ENCODE measurements around the gene PIK3C2G.
"Not testable (repeated sequence)": the region's sequence is repeated elsewhere in the genome, so short reads cannot be mapped to it uniquely, and the experiment has no call there.

PIK3C2G gene

DNA sequence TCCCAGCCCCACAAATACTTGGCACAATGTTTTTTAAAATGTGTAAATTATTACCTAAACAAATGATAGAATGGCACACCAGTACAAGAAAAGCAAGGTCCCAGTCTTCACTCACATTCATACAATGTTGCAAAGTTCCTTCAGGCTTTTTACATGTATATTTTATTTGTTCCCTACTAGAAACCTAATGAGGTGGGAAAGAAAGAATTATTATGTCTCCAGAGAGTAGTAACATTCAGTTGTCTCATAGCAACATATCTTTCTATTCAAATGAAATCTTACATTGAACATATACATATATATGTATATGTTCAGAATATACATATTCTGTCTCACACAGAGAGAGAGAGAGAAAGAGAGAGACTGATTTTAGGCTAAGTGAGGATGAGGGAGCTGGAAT, 391.3 kb downstream of the PIK3C2G start:
- no peak for DNase-seq

DNA sequence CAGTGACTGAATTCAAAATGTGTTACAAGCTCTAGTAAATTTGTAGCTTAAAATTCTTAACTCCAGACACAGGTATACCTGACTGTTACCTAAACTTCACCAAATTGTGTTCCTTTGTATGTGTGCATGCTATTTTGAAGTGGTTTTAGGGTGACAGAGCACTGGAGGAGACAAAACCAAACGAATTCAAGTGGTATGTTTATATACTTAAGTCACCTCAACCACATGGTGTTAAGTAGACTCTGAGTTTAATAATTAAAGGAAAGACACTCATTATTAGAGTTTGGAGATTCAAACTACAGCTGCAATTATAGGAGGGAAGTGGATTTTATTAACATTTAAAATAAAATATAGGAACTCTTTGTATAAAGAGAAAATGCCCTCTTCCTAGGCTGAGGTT, 392.1 kb downstream of the PIK3C2G start:
- no peak for DNase-seq

DNA sequence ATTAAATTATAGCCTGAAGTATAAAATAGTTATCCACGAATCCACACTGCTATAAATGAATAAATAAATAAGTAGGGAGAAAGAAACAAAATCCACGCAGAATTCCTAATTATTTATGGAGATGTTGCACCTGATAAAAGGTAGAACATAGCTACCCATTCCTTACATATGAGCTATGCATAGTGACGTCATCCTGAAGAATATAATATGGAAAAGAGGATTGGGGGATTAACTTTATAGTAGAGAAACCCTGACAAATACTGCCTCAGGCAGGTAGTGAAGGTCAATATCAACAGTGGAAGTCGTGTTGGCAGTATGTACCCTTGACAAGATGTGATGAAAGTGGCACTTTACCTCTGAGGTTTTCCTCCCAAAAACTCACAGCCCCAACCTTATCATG, 394.0 kb downstream of the PIK3C2G start:
- no peak for DNase-seq

DNA sequence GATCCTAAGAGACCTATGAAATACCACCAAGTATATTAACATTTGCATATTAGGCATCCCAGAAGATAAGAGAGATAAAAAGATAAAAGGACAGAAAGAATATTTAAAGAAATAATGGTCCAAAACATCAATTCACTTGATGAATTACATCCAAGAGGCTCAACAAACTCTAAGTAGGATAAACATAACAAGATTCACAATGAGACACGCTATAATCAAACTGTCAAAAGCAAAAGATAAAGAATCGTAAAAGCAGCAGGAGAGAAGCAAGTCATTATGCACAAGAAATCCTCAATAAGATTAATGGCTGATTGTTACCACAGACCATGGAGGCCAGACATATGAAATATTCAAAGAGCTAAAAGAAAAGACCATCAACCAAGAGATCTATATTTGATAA, 396.9 kb downstream of the PIK3C2G start:
- DNase-seq, result no peak

DNA sequence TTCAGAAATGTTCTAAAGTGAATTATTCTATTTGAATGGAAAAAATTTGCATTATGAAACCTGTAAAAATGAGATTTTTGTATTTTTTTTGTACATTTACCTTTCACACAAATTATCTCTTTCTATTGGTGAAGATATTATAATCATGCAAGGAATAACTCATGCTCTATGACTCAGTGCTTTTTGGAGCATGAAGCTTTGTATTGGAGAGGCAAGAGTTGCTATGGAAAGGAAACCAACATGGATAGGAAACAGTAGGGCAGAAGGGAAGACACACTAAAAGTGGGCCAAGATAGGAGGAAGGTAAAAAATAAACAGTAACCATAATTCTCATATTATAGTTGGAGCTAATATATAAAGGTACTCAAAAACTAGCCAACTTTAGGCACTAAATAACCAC, 397.5 kb downstream of the PIK3C2G start:
- no peak for DNase-seq

DNA sequence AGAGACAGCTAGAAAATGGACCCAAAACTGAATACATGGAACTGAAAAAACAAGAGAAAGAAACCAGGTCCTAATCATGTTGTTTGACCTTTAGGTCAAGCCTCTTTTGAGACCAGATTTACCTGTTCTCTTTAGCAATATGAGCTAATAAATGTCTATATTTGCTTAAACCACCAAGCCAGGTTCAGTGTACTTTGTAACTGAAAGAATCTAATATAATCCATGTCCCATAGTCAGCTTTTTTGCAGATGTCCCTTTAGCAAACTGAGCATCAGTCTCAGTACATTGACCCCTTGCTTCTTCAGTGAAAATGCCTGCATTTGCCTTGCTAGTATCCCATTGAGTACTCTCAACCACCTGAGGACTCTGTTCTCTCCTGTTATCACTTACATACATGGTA, 414.8 kb downstream of the PIK3C2G start:
- no peak for DNase-seq

DNA sequence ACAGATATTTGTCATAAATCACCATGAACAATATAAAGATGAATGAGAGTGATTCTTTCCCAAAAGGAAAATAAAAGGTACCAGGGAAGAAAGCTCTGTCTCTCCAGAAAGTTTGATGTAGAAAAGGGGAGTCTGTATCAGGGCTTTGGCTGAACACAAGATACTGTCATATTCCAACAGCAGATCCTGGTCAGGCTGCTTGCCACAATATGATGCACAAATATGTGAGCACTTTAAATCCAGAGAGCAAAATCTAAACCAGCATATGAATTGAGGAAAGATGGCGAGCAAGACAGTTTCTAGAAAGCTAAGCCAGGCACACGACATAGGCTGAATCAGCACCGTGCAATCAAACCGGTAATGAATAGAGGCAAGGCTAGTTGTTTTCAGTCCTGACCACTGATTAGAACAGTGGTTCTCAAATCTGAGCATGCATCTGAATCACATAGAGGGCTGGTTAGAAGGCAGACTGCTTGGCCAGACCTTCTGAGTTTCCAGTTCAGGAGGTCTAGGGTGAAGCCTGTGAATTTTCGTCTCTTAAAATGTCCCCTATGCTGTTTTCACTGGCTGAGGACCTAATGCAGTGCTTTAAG, 415.8 kb downstream of the PIK3C2G start:
- no peak for DNase-seq

GRCh38 chr12:18681818-18682217, 420.5 kb downstream of the PIK3C2G start:
- DNase-seq, result no peak

DNA sequence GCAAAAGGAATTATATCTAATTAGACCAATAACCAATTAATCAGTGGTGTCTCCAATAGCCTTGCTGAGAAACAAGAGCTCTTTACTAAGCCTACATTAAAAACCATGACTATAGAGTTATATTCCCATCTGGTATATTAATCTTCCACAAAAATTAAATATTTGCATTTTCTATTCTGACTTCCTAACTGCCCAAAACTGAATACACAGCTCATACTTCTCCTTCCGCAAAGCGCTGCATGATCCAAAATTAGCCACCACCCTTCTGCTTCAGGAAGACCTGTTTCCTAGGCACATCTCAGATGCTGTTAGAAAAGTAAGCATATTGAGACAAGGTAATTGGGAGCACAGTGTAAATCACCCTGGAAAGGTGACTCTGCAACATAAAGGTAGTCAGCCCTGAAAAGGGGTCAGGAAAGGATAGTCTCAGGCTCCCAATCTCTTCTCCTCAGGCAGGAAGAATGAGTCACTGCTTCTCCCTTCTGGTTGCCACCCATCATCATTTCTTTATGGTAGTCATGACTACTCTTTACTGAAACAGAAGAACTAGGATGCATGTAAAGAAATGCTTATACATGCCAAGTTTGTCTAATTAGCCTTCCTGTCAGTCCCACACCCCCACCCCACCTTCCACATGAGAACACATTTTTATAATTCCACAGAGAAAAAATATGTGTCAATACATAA, 422.2 kb downstream of the PIK3C2G start:
- DNase-seq, result no peak

DNA sequence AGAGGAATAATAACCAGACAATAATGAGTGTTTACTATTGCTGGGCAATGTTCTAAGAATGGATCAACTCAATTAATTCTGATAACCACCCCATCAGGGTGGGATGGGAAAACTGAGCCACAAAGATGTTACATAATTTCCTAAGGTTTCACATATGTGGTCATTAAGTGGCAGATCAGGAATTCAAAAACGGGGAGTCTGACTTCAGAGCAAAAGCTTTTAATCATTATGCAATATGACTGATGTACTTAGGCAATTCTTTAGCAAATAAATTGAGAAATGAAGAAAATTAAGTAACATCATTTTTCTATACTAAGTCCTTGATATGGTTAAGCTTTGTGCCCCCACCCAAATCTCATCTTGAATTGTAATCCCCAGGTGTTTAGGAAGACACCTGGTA, 423.1 kb downstream of the PIK3C2G start:
- DNase-seq, result no peak

DNA sequence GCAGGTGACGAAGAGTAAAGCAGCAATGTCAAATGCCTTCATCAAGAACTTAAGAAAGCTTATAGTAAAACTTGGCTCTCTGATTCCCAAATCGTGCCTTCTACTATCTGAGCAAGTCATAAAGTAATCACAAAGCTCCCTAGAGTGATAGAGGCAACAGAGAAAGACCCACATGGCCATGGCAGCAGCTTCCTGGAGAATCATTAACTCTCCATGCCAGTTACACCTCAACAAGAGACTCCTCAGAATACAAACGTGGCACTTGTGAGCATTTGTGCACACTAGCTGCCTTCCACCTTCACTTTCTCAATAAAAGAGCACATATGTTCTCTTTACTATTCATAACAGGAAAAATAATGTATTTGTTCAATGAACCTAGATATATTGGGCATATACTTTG, 428.5 kb downstream of the PIK3C2G start:
- DNase-seq, result no peak

DNA sequence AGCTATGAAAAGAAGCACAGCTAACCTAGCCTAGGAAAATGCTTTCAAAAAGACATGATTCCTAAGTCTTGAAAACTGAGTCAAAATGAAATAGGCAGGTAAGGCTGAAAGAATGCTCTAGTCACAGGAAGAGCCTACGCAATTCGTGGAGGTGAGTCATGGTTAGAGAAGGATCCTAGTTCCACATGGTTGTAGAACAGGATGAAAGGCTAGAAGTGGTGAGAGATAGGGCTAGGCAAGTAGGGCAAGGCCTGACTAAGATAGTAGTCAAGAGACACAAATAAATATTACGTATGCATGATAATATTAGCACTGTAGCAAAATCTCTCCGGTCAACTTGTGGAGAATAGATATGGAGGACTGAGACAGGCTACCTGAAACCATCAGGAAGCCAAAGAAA, 429.3 kb downstream of the PIK3C2G start:
- no peak for DNase-seq

- DNase-seq, result not testable (repeated sequence)
These were observed 432.7 kb downstream of the PIK3C2G start for GRCh38 chr12:18693986-18694385.

- DNase-seq, result no peak
These were observed 435.8 kb downstream of the PIK3C2G start for GRCh38 chr12:18696971-18697602.

Data from stimulated activated naive CD4-positive, alpha-beta T cell treated with Interleukin-2 at 50 U/mL for 16 hours (primary cell).